HG03432 (cell line): ENCODE results near the gene MCEMP1.
"Not testable (repeated sequence)": the region's sequence is repeated elsewhere in the genome, so short reads cannot be mapped to it uniquely, and the experiment has no call there.

ENCODE experiments used
- ATAC-seq: cut with Tn5 transposase; IDR thresholded peaks from one replicate; pipeline ENCODE4 v1.9.1; 2021; ENCODE audit warnings: mild to moderate bottlenecking, moderate library complexity; ENCODE audit not compliant: unreplicated experiment

Gene MCEMP1

GRCh38 chr19:7643629-7644549, 33.0 kb upstream of the MCEMP1 start:
- ATAC-seq = not testable (repeated sequence)

GRCh38 chr19:7644550-7644877, 32.4 kb upstream of the MCEMP1 start:
- ATAC-seq = no peak

GRCh38 chr19:7645163-7645562, 31.7 kb upstream of the MCEMP1 start:
- no peak for ATAC-seq

DNA sequence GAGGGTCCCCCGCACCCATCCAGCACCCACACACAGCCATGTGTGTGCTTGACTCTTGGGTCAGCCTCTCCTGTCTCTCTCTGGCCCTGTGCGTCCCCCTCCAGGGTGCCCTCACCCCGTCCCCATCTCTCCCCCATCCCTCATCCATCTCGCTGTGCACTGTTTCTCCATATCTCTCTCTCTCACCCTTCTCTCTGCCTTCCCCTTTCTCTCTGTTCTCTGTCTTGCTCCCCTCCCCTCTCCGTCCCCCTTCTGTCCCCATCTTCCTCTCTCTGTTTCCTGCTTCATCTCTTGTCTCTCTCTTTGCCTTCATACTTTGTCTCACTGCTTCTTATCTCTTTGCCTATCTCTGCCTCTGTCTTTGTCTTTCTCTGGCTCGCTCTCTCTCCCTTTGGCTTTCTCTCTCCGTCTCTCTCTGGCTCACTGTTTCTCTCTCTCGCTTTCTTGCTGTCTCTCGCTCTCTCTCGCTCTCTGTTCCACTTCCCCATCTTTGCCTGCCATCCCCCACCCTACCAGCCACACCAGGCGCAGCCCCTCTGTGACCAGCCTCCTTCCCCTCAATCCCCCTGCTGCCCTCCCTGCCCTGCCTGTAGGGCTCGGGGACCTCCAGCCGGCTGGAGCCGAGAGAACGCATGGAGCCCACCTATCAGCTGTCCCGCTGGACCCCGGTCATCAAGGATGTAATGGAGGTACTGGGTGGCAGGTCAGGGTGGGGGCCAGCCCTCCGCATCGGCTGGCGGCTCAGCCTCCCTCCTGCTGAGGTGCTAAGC, 31.0 kb upstream of the MCEMP1 start:
- no peak for ATAC-seq

DNA sequence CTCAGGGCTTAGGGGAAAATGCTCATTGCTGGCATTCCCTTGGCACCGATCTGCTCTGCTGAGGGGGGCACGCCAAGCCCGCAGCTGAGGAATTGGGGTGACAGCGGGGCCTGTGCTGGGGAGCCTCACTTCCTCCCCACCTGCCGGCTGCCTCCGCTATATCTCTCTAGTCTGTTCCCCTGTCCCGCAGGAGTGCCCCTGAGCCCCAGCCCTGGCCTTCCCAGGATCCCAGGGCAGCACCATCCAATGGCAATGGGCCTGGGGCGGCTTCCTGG, 30.5 kb upstream of the MCEMP1 start:
- ATAC-seq = no peak

- ATAC-seq = no peak
These were observed 29.7 kb upstream of the MCEMP1 start for GRCh38 chr19:7647156-7647555.

DNA sequence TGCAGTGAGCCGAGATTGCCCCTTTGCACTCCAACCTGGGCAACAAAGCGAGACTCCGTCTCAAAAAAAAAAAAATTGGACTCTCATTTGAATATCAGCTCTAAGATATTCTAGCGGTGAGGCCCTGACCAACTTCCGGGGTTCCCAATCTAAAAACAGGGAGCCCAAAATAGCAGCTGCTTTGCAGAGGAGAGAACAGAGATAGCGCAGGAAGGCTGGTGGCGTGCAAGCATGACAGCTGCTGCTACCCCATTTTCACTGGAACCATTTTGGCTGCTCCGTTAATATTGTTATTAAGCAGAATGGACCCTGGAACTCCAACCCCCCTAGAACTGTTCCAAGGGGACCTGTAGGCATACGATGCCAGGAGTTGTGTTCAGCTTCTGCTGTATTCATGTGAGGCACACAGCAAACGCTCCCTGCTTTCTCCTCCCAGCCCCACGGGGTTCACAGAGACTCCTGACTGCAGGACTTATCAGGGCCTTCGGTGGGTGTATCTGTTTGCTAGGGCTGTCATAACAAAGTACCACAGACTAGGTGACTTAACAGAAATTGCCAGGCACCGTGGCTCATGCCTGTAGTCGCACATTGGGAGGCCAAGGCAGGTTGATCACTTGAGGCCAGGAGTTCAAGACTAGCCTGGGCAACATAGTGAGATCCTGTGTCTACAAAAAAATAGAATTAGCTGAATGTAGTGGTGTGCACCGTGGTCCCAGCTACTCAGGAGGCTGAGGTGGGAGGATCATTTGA, 28.4 kb upstream of the MCEMP1 start:
- ATAC-seq = no peak

DNA sequence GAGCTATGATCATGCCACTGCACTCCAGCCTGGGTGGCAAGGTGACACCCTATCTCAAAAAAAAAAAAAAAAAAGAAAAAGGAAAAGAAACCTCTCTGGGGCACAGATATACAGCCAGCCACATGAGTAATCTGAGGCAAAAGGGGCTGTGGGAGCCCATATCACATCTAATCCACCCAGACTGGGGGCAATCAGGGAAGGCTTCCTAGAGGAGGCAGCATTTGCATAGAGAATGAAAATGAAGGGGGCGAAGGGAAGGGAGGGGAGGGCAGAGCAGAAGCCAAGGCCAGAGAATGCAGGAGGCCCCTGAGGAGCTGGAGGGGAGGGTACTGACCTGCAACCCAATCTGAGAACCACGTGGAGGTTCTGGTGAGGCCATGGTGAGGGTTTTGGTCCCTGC, 26.7 kb upstream of the MCEMP1 start:
- ATAC-seq = no peak

DNA sequence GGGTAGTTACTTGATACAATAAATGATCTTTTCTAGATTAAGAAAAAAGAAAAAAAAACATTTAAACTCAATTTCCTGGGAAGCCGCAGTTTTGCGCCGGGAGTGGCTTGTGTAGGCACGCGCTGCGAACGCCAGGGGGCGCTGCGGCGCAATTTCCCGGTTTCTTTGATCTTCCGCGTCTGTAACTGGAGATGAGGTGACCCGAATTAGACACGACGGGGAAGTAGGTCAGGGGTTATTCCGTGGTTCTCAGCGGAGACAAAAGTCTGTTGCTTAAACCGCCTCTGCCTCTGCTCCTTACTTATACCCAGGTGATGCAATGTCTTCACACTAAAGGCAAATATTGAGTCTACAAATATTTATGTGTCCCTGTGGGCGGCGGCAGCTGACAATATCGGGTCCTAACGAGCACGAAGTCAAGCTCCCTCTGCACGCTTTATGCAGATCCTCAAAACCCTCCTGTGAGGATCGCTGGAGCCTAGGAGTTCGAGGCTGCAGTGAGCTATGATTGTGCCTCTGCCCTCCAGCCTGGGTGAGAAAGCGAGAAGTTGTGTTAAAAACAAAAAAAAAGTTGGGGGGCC, 24.7 kb upstream of the MCEMP1 start:
- ATAC-seq = no peak

DNA sequence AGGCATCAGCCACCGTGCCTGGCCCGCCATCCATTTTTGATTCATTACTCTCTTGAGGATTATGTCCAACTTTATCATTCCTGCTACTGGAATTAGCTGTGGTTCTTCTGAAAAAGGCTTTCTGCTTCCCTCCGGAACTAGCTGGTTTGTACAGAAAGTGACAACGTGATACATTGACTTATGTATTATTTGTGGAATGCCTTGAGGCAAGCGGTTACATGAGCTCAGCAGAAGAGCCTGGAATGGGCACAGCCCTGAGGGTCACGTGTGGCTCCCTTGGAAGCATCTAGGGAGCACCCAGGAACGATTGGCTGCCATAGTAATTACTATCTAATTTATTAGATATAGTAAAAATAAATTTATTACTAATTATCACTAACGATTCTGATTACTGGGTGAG, 22.5 kb upstream of the MCEMP1 start:
- ATAC-seq = no peak

DNA sequence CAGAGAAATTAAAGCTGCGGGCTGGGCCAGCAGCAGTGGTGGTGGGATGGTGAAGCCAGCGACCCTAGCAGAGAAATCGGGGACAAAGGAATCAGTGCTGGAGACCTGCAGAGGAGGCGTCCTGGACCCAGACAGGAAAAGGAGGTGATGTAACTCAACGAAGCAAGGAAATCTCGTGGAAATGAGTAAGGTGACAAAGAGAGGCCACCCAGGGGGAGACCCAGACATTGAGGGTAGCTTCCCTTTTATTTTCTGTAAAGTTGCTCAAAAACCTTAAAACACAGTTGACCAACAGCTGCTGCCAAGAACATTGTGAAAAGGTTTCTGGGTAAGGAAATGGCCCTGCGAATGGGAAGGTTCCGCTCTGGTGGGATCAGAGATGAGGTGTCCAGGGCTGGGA, 21.3 kb upstream of the MCEMP1 start:
- ATAC-seq = no peak

DNA sequence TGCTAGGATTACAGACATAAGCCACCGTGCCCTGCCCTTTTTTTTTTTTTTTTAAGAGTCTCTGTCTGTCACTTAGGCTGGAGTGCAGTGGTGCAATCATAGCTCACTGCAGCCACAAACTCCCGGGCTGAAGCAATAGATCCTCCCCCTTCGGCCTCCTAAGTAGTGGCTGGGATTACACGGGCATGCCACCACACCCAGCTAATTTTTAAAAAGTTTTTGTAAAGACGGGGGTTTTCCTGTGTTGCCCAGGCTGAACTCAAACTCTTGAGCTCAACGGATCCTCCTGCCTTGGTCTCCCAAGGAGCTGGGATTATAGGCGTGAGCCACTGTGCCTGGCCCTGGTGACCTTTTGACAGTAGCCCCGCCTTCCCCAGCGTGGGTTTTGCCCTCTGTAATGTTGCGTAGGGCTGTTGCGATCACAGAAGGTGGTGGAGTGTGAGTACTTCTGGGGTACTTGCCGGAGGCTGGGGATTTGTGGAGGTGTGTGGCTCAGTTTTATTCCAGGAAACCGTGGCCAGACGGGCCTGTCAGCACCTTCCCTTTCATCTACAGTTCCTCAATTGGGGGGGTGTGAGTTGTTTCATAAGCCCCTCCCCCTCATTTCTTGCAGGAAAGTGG, 19.6 kb upstream of the MCEMP1 start:
- ATAC-seq = no peak

DNA sequence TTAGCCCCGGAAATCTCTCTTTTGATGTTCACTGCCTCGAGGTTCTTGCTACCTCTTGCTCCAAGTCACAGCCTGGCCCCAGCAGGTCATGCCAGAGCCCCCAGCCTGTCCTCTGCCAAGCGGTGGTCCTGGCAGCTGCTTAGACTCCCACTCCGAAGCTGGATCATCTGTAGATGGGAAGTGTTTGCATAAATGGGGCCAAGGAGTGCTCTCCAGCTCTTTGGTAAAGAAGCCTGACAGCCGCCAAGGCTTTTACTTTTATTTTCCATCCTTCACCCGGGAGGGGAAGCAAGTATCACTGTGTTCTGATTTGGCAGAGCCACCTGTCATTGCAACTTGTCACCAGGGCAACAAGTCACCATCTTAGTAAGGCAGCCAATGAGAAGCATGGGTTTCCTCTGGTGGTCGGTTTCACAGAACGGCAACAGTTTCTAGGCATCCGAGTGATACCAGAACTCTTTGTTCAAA, 18.6 kb upstream of the MCEMP1 start:
- ATAC-seq = peak; percentile 68

DNA sequence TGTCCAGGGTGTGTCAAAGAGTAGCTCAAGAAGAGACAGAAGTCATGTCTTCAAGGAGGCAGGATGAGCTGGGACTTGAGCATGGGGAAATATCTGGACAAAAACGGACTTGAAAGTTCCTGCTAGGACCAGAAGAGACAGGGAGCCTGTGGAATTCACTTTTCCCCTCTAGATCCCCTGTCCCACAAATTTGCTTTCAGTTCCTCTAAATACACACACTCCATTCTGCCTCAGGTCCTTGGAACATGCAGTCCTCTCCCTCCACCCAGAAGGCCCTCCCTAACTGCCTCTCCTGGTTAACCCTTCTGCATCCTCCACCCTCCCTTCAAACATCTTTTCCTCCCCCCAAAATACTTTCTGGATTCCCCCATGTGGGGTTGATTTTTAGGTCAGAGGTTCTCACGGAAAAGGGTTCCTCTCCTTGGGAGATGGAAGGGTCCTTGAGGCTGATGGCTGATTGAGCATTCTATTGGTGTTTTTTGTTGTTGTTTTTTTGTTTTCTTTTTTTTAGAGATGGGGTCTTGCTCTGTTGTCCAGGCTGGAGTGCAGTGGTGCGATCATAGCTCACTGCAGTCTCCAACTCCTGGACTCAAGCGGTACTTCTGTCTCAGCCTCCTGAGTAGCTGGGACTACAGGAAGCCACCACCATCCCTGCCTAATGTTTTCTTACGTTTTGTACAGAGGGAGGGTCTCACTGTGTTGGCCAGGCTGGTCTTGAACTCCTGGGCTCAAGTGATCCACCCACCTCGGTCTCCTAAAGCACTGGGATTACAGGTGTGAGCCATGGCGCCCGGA, 14.9 kb upstream of the MCEMP1 start:
- ATAC-seq = no peak

GRCh38 chr19:7662657-7663056, 14.2 kb upstream of the MCEMP1 start:
- no peak for ATAC-seq

DNA sequence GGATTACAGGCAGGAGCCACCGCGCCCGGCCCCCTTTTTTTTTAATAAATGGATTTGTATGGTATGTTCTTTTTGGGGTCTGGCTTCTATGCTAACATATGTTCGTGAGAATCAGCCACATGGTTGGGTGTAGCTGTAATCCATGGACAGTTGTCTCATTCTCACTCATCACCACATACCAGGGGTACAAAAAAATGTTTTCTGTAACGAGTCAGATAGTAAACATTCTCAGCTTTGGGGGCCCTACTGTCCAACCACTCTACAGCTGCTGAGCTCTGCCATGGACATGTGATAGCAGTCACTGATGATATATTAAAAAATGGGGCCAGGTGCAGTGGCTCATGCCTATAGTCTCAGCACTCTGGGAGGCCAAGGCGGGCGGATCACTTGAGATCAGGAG, 13.2 kb upstream of the MCEMP1 start:
- ATAC-seq = no peak

- no peak for ATAC-seq
These were observed 11.8 kb upstream of the MCEMP1 start for GRCh38 chr19:7665076-7665475.

DNA sequence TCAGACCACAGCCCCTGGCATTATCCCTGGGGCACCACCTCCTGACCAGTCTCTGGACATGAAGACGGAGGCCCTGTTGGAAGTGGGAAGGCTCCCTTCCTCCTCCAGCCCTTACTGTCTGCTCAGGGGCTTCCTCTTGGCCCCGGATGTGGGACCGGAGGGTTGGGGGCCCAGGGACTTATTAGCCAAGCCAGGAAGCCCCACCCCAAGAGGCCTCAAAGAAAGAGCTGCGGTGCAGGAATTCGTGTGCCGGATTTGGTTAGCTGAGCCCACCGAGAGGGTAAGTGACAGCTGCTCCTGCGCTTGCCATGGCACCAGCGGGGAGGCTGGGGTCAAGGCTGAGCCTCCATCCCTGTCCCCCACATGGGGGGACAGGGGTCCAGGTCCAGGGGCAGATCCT, 8.0 kb upstream of the MCEMP1 start, which contains the start of gene RETN:
TSS of gene RETN (plus strand) at position 208 of the 400 bp plus-strand sequence. CDS start 278 bp downstream, outside the sequence.
- no peak for ATAC-seq

- ATAC-seq = no peak
These were observed 7.2 kb upstream of the MCEMP1 start for GRCh38 chr19:7669641-7670040.
